ENCODE data around the gene LRRC32. TPM values are rescaled to one million over a fixed set of nuclear protein-coding genes. Genes with fewer than 3 reads are reported as not detected.

LRRC32 gene
- total and polyA plus RNA-seq, 7 donors, result 0.69 to 30.7 (median 10.9) TPM

- peak; percentile 91 for DNase-seq
- peaks cover 0 to 42% (median 37%) of the 10 kb centered on the region in 4 donors for H3K4me1 ChIP-seq
These were observed 16.2 kb downstream of the LRRC32 start for GRCh38 chr11:76654298-76654851.

GRCh38 chr11:76653674-76654284 is 16.8 kb downstream of the LRRC32 start:
- DNase-seq, result peak; percentile 84
- no peak for TF ChIP-seq POLR2A (IDR thresholded peaks at IDR 0.05)
- TF ChIP-seq CTCF (IDR thresholded peaks at IDR 0.05), result no peak
- peak in 3 of 4 donors; percentile 29 to 56 (median 35) for TF ChIP-seq POLR2AphosphoS5 (IDR thresholded peaks at IDR 0.05)
- Histone ChIP-seq H3K36me3 (no peaks in the 10 kb centered on the region), H3K4me1 (peaks cover 0 to 42% (median 37%) of the 10 kb centered on the region in 4 donors), H3K27me3 (no peaks in the 10 kb centered on the region), H3K9me3 (no peaks in the 10 kb centered on the region), H3K4me3 (no peak overlapping the region), H3K27ac (peak overlapping the region; percentile 48 to 73 (median 67))
- intact Hi-C loops (cut with DNase I), result loop anchor here (5.0 kb wide), 1 partner anchor 46 kb away; no protein-coding TSS in a partner anchor
- WGBS, 2 donors, result 75 to 81% methylated on average over 10 of the region's 10 CpGs

More at GRCh38 chr11:76654298-76654851, 16.2 kb downstream of the LRRC32 start:
- H3K27me3 ChIP-seq, result no peaks in the 10 kb centered on the region
- no peak overlapping the region for H3K4me3 ChIP-seq
- H3K9me3 ChIP-seq, result no peaks in the 10 kb centered on the region
- peak overlapping the region; percentile 48 to 73 (median 67) for H3K27ac ChIP-seq
- intact Hi-C loops (cut with DNase I), result loop anchor here (5.0 kb wide), 1 partner anchor 47 kb away; no protein-coding TSS in a partner anchor
- no peak for TF ChIP-seq EP300 (IDR thresholded peaks at IDR 0.05)
- peak in 3 of 4 donors; percentile 52 to 71 (median 67) for TF ChIP-seq POLR2AphosphoS5 (IDR thresholded peaks at IDR 0.05)
- WGBS, 2 donors, result 50 to 60% methylated on average over 12 of the region's 12 CpGs
- H3K36me3 ChIP-seq, result no peaks in the 10 kb centered on the region

GRCh38 chr11:76653012-76653673 is 17.4 kb downstream of the LRRC32 start:
- H3K27me3 ChIP-seq, result no peaks in the 10 kb centered on the region
- WGBS, 2 donors, result 80 to 83% methylated on average over 12 of the region's 12 CpGs
- peaks cover 0 to 42% (median 37%) of the 10 kb centered on the region in 4 donors for H3K4me1 ChIP-seq
- peak overlapping the region; percentile 8 to 73 (median 57) for H3K27ac ChIP-seq
- peak; percentile 60 for DNase-seq
- H3K4me3 ChIP-seq, result no peak overlapping the region
- TF ChIP-seq CTCF (IDR thresholded peaks at IDR 0.05) (no peak), POLR2A (IDR thresholded peaks at IDR 0.05) (no peak), POLR2AphosphoS5 (IDR thresholded peaks at IDR 0.05) (no peak), EP300 (IDR thresholded peaks at IDR 0.05) (no peak)
- no peaks in the 10 kb centered on the region for H3K9me3 ChIP-seq
- intact Hi-C loops (cut with DNase I), result loop anchor here (5.0 kb wide), 1 partner anchor 46 kb away; no protein-coding TSS in a partner anchor
- H3K36me3 ChIP-seq, result no peaks in the 10 kb centered on the region

DNA sequence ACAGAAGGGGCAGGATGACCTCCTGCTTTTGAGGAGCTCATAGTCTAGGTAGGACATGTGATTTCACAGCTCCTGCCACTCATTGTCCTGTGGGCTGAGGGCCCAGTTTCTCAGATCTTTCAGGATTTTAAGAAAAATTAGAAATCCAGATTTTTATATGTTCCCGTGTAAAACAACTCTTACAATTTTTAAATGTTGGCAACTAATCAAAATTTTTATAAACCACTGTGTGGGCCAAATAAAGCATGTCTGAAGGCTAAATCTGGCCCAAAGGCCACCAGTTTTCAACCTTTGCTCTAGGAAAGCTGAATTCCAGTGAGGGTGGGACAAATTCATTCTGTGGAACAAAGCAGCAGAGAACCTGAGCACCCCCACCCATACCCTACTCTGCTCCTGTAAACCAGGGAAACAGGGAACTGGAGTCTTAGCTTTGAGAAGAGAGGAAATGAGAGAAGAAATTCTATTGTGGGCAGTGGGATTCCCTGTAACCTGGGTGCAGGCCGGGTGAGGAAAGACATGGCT is 20.6 kb downstream of the LRRC32 start:
- H3K4me1 ChIP-seq, result peaks cover 0 to 23% (median 20%) of the 10 kb centered on the region in 4 donors
- H3K4me3 ChIP-seq, result no peak overlapping the region
- H3K27me3 ChIP-seq, result no peaks in the 10 kb centered on the region
- peak; percentile 44 for DNase-seq
- no peak for TF ChIP-seq POLR2AphosphoS5 (IDR thresholded peaks at IDR 0.05)
- no peak for TF ChIP-seq CTCF (IDR thresholded peaks at IDR 0.05)
- no peak for TF ChIP-seq EP300 (IDR thresholded peaks at IDR 0.05)
- no peak for TF ChIP-seq POLR2A (IDR thresholded peaks at IDR 0.05)
- WGBS, 2 donors, result 81 to 87% methylated on average over 2 of the region's 2 CpGs
- H3K27ac ChIP-seq, result no peak overlapping the region
- no peaks in the 10 kb centered on the region for H3K36me3 ChIP-seq
- H3K9me3 ChIP-seq, result no peaks in the 10 kb centered on the region
- intact Hi-C loops (cut with DNase I), result loop anchor here (5.0 kb wide), 1 partner anchor 43 kb away; no protein-coding TSS in a partner anchor

GRCh38 chr11:76649011-76649410 is 21.5 kb downstream of the LRRC32 start:
- Histone ChIP-seq H3K4me3 (no peak overlapping the region), H3K4me1 (peaks cover 0 to 14% (median 11%) of the 10 kb centered on the region in 4 donors), H3K36me3 (no peaks in the 10 kb centered on the region), H3K27me3 (no peaks in the 10 kb centered on the region), H3K27ac (no peak overlapping the region), H3K9me3 (no peaks in the 10 kb centered on the region)
- intact Hi-C loops (cut with DNase I), result no loop called here
- WGBS, 2 donors, result 88 to 89% methylated on average over 6 of the region's 6 CpGs
- DNase-seq, result no peak
- TF ChIP-seq POLR2AphosphoS5 (IDR thresholded peaks at IDR 0.05), result no peak
- no peak for TF ChIP-seq CTCF (IDR thresholded peaks at IDR 0.05)
- TF ChIP-seq EP300 (IDR thresholded peaks at IDR 0.05), result no peak
- no peak for TF ChIP-seq POLR2A (IDR thresholded peaks at IDR 0.05)

Data from sigmoid colon (tissue), 7 donors.